ENCODE results near the gene EFCAB12. TPM values are rescaled to one million over a fixed set of nuclear protein-coding genes. Genes with fewer than 3 reads are reported as not detected.

EFCAB12 gene
- total RNA-seq, result not detected

DNA sequence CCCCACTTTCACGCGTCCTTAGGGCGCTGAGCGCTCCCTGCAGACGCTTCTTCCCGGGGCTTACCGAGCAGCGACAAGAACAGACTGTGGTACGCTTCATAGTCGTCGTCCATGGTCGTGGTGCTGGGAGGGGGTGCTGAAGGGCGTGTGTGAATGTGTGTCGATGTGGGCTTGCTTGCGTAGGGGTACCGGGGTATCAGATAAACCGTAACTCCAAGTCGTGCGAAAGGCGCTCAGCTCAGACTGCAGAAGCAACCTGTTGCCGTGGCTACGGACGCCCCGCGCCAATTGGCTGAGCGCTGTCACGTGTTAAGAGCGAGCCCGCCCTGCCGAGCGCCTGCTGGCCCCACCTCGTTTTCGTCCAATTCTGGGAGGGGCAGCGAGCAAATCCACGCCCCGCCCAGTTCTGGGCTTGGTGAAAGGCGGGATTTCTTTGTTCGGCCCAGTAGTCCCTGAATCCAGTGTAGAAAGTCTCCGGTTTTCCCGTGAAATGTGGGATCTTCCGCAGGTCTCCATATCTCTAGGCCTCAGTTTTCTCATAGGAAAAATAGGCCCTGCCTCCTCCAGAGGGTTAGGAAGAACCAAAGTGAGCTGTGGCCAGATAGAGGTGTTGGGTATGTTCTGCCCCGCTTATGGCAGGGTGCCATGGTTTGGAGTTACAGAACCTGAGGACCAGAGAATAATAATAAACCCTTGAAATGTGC, at the start of gene EFCAB12:
TSS of gene EFCAB12 (minus strand) at position 261 of the 704 bp plus-strand sequence. CDS start at position 113, 148 bp downstream.
- DNase-seq, result peak; percentile 97

DNA sequence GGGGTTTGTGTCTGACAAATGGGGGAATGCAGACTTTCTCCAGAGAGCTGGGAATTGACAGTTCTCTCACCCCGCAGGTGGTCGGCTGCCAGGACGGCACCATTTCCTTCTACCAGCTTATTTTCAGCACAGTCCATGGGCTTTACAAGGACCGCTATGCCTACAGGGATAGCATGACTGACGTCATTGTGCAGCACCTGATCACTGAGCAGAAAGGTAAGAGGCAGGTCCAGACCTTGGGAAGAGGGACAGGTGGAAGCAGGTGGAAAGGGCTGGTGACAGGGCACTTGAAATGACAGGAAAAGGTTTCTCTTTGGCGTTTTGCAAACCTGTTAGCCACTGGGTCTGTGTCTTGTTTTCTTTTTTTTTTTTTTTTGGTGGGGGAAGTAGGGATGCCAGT, 48.1 kb upstream of the EFCAB12 start:
- DNase-seq, result no peak

DNA sequence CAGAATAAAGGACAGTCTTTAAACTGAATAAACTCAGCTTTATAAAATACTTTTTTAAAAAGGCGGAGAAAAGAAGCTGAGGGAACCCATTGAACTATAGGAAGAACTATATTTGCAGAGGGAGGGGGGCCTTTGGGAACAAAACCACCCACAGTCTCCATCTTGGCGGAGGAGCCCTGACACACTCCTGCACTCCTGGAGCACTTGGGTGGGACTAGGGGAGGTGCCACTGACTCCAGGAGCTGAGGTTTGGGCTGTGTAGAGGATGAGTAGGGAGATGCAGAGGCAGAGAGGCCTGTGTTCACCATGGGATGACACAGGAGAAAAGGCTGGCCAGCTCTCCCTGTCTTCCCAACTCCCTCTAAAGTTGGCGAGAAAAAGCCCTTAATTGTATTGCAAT, 47.4 kb upstream of the EFCAB12 start:
- DNase-seq, result no peak

DNA sequence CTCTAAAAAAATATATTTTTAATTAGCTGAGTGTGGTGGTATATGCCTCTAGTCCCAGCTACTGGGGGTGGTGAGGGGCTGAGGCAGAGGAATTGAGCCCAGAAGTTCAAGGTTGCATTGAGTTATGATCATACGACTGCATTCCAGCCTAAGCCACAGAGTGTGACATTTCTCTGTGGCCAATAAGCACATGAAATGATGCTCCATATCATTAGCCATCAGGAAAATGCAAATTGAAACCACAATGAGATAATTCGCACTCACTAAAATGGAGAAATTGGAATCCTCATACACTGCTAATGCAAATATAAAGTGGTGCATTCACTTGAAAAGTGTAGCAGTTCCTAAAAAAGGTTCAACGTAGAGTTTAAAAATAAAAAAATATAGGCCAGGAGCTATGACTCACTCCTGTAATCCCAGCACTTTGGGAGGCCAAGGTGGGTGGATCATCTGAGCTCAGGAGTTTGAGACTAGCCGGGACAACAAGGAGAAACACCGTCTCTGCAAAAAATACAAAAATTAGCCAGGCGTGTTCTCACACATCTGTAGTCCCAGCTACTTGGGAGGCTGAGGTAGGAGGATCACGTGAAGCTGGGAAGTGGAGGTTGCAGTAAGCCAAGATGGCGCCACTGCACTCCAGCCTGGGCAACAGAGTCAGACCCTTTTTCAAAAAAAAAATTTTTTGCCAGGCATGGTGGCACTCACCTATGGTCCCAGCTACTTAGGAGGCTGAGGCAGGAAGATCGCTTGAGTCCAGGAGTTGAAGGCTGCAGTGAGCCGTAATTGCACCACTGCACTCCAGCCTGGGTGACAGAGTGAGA, 46.8 kb upstream of the EFCAB12 start:
- no peak for DNase-seq

DNA sequence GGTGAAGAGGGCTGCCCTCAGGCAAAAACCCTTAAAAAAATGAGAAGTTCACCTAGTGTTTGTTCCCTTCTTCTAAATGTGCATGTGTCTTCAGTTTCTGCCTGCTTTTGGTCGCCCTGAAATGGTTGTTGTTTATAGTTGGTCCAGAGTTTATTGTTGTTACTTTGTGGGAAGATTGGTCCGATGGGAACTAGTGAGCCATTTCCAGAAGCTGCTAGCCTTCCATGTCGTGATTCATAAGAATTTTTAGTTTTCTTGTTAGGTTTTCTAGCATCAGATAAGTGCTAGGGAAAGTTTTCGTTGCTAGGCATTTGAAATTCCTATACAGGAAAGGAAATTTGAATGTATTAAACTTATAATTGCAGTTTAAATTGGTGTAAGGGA, 45.3 kb upstream of the EFCAB12 start:
- DNase-seq, result no peak

DNA sequence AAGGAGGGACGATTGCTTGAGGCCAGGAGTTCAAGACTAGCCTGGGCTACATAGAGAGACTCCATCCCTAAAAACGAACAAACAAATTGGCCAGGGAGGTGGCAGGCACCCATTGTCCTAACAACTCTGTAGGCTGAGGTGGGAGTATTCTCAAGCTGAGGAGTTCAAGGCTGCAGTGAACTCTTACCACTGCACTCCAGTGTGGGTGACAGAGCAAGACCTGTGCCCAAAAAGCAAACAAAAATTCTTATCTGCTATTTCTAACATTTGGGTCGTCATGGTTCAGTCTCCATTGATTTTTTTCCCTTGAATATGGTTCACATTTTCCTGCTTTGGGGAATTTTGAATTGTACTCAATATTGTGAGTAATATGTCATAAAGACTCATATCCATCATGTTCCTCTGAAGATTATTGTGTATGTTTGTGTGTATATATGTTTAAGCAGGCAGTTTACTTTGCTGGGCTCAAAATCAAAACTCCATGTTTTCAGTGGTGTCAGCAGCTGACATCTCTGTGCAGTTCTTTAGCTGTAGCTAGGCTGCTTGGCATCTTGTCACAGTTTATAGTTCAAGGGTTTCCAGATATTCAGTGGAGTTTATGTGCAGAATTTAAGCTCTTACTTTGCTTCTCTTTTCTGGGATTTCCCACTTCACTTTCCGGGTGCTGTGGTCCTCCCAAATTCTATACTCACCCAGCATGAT, 44.8 kb upstream of the EFCAB12 start:
- DNase-seq, result no peak

DNA sequence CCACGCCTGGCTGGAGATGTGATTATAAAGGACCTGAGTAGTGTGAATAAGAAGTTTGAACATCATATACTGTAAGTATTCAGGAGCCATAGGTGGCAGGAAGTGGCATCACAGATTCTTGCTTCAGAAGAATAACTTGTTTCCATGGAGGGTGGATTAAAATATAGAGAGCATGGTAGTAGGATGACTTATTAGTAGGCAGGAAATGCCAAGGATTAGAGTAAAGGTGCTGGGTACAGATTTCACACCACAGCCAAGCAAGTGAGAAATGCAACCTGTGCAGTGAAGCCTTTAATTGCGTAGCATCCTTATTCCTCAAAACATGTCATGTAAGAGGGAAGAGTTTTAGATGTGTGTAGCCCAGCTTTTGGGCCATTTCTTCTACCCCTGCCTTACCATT, 42.4 kb upstream of the EFCAB12 start:
- no peak for DNase-seq

DNA sequence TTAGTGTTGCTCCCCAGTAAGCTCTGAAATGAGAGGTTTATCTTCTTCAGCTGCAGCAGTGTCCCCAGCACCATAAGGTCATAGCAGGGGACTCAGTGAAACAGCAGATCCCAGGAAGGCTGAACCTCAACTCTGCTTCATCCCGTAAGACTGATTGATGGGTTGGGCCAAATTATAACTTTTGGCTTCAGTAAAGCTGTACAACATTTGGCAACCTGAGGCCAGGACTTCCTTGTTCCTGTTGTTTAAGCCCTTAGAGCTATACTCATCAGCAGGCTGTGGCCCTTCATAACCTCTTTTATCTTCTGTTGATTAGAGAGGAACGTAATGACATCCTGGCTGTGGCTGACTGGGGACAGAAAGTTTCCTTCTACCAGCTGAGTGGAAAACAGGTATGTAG, 40.6 kb upstream of the EFCAB12 start:
- DNase-seq, result no peak

DNA sequence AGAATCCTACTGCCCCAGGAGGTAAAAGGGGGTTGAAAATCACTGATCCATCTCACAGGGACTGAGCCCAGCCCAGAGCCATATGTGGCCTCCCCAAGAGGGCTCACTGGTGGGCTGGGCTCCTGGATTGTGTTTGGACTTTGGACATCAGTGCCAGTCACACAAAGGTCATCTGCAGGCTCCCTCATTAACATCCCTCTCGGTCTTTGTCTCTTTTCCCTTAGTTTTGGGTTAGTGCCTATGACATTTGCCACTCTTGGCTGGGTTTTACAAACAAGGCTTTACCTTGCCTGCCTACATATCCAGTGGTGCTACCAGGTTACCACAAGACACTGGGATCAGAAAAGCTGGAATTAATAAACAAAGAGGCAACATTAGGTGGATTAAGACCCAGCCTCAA, 39.5 kb upstream of the EFCAB12 start:
- DNase-seq, result no peak

DNA sequence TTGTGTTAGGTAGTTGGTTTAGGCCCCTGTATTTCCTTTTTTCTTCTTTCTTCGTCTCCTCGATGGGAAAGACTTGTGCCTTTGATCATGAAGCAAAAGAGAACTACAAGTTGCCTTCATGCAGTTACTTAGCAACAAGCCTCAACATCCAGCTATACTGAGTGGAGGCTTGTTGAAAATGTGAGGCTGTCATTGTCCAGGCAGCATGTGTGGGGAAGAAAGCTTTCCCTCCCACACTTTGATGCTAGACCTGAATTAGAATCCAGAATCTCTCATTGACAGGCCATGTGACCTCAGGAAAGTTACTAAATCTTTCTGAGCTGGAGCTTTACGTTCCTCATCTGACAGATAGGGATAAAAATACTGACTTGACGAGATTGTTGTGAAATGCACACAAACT, 35.3 kb upstream of the EFCAB12 start:
- DNase-seq, result no peak

DNA sequence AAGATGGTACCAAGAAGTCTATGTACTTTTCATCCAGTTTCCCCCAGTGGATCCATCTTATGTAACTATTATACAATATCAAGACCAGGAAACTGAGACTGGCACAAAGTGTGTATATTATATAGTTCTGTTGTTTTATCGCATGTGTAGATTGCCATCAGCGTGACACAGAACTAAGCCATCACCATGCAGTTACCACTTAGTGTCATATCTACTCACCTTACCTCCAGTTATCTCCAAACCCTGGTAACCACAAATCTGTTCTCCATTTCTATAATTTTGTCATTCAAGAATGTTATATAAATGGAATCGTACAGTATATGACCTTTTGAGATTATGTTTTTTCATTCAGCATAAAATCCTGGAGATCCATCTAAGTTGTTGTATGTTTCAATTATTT, 34.7 kb upstream of the EFCAB12 start:
- no peak for DNase-seq

DNA sequence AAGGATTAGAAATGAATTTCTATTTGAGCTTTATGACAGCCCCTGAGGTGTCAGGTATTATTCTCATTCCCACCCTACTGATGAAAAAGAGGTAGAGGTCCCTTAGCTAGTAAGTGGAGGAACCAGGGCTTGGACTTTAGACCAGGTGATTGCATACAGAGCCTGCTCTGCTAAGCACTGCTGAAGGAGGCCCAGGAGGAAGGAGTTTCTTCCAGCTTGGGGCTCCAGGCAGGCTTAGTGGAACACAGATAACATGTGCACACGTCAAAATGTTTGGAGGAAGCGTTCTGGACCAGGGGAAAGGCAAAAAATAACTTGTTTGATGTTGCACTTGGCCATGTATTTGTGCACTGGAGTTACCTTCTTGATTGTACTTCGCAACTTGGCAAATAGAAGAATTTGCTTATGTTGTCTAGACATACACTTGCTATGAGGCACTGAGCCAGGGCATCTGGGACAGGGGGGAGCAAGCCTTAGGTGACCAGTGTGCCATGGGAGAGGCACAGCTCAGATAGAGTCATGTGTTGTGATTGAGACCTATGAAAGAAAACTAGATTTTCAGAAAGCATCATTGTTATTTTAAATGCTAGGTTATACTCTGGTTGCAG, 34.0 kb upstream of the EFCAB12 start:
- DNase-seq, result no peak

DNA sequence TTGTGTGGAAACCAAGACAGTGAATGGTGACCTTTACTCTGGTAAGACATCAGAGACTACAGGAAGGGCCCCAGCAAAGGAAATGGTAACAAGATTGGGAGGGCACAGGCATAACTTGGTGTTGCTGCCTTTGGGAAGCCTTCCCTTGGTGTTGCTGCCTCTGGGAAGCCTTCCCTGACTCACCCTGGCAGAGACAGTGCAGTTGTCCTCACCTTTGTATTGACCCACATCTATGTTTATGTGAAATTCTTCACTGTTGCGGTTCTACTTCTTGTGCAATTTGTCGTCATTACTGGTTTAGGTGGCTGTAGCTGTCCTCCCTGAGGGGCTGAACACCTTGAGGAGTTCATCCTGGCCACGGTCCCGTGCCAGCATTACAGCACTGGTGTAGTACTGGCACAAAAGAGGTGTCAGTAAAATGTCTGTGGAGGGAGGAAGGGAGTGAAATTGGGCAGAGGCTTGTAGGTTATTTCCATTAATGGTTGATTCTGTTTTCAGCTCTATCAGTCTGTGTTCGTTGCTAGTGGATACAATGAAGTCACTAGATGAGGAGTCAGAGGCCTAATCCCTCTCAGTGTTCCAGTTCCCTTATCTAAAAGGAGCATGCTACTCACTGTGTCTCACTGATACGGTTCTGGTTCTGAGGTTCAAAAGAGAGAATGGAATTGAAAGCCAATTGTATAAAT, 33.2 kb upstream of the EFCAB12 start:
- no peak for DNase-seq

DNA sequence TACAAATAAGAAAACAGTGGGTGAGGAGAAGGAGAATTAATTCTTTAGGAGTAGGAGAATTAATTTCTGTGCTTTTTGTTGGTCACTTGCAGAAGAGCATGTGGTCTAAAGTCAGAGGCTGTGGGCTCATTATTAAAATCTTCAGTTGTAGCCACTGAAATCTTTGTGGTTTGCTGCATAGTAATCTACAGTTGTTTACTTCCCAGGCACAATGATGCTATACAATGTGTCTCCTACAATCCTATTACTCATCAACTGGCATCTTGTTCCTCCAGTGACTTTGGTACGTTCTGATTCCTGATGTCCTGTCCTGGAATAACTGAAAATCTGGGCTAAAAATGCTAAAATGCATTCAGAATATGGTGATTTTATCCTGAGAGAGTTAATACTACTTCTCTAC, 32.6 kb upstream of the EFCAB12 start:
- DNase-seq, result no peak

DNA sequence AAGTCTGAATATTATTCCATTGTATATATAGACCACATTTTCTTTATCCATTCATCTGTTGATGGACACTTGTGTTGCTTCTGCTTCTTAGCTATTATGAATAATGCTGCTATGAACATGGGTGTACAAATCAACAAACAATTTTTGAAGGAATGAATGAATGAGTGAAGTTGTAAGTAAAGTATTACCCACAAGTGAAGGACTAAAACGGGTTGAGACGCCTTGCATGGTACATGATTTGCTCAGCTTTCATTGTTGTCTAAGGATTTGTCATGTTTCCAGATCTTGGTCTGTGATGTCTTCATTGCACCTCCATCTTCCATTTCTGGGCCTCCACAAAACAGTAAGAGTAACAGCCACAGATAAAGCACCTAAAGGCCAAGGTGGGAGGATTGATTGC, 32.1 kb upstream of the EFCAB12 start:
- no peak for DNase-seq

DNA sequence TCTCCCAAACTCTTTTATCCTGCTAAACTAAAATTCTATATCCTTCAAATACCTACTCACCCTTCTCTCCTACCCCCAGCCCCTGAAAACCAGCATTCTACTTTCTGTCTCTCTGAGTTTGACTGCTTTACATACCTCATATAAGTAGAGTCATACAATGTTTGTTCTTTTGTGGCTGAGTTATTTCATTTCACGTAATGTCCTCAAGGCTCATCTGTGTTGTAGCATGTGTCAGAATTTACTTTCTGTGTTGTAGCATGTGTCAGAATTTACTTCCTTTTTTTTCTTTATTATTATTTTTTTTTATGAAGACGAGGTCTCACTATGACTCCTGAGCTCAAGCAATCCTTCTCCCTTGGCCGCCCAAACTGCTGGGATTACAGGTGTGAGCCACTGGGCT, 31.7 kb upstream of the EFCAB12 start:
- no peak for DNase-seq

DNA sequence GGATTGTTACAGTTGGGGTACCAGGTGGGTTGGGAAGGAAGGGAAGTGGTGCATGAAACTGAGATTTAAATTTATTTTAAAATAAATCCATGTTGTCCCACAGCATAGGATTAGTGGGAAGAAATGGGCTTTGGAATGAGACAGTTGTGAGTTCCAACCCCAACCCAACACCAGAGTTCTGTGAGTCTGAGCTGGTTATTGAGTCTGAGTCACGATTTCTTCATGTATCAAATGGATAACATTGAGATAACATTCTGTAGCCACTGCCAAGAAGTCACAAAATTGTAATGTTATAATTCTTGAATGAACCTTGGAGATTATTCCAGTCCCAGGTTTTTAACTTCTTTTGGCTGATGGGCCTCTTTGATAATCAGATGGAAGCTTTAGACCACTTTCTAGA, 25.3 kb upstream of the EFCAB12 start:
- DNase-seq, result no peak

DNA sequence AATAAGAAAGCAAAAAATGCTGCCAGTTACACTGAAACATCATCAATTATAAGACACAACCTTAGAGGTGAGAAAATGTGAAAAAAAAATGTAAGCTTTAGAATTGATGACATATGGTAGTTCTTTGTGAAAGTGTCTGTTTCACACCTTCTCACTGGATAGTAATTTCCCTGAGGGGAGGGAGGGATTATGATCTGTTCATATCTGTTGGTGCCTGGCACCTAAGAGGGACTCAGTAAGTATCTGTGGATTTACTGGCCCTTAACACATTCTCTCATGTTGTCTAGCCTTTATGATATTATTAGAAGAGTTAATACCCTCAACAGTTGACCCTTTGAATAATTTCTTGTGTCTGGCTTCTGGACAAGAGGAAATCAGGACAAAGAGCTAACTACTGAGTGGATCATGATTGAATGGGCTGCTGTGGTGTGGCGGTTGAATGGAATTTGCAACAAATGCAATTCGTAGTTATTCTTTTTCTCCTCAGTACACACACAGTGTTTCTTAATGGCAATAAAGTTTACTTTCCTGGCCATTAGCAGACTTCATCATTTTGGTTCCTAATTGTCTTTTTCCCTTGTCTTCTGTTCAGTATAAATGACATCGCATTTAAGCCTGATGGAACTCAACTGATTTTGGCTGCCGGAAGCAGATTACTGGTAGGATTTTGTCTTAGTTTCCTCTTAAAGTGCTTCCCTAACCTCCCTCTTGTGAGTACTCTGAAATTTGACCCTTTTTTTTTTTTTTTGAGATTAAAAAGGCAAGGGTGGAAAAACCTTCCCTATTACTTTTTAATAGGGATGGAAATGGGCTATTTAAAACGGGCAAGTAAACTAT, 21.1 kb upstream of the EFCAB12 start:
- DNase-seq, result no peak

DNA sequence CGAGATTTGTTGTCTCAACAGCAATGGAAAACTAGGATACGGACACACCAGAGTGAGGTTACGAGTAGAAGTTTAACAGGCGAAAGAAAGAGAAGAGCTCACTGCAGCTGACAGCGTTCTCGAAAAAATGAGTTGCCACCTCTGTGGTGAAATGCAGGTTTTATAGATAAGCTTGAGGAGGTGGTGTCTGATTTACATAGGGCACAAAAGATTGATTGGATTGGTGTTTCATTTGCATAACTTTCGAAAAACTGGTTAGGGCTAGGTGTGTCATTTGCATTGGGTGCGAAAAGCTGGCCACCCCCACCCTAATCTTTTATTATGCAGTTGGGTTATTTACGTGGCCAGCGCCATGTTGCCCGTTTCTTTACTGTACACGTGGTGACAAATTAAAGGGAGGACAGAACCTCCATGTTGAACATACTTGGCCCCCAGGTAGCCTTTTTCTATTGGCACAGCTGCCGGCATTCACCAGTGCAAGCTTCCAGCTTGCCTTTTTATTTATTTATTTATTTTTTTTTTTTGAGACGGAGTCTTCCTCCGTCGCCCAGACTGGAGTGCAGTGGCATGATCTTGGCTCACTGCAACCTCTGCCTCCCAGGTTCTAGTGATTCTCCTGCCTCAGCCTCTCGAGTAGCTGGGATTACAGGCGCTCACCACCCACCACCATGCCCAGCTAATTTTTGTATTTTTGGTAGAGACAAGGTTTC, 19.9 kb upstream of the EFCAB12 start:
- no peak for DNase-seq

DNA sequence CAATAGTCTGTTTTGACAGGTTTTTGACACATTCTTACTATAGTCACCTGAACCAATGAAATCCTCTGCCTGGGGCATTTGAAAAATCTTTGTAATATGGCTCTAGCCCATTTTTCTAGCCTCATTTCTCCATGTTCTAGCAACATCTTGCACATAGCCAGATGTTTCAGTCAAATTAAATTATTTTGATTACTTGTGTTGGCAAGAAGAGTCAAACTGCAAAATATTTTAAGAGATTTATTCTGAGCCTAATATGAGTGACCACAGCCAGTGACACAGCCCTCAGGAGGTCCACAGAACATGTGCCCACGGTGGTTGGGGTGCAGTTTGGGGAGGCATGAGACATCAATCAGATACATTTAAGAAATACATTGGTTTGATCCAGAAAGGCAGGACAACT, 18.5 kb upstream of the EFCAB12 start:
- DNase-seq, result no peak

DNA sequence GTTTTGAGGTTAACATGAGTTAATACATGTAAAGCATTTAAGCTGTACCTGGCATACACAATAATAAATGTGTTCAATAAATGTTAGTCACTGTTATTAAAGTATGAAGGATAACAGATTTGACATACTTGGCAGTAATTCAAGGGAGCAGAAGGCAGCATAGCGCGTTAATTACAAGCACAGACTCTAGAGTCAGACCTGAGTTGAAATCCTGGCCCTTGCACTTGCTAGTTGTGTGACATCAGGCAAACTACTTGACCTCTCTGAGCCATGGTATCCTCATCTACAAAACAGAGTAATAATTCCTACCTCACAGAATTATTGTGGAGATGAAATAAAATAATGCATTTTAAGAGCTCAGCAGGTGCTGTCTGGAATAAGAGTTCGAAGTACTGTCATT, 17.0 kb upstream of the EFCAB12 start:
- no peak for DNase-seq
